ENCODE data around the gene SLC22A23.

Gene SLC22A23

DNA sequence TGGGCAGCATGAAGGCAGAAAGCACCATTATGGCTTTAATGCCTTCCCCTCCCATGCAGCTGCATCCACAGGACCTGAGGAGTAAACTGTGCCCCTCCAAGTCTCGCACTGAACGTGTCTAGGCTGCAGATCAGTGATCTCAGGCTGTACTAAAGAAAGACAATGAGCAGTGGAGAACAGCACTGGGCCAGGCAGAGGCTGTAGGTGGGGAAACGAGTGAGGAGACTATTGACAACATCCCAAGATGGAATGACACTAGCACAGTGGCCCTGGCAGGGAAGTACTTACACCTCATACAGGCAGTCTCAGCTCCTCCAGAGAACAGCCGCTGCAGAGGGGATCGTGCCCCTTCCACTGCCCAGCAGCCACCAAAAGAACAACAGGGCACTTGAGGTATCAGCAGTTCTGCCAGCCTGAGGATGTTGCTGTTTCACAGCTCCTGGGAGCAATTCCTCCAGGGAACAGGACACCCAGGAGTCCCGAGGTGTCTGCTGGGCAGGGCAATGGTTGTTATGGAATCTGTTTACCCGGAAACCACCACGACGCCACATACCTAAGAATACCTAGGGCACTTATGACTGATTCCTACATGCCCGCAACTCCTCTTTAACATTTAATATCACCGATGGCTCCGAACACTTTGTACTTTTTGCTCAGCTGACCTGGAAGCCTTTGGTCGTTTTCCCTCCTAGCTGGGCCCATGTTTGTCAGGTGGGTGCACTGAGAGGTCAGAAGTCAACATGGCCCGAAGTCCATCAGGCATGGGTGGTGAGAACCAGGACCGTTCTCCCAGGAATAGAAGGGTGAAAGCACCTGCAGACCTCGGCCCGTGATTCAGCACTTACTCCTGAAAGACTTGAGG lies 79.1 kb downstream of the SLC22A23 start:
- H3K4me3 ChIP-seq (ENCODE audit: low read length), result no peak overlapping the region
- no peaks in the 10 kb centered on the region for H3K9me3 ChIP-seq (ENCODE audit: insufficient read depth, low read length)
- no peaks in the 10 kb centered on the region for H3K36me3 ChIP-seq (replicated peaks; ENCODE audit: low read depth, low read length)
- H3K9ac ChIP-seq (ENCODE audit: low read length), result no peak overlapping the region
- no peak overlapping the region for H3K27ac ChIP-seq (ENCODE audit: low read length)
- H3K4me1 ChIP-seq (ENCODE audit: low read length), result peaks cover 15% of the 10 kb centered on the region
- H4K20me1 ChIP-seq (ENCODE audit: insufficient read depth, low read length), result no peaks in the 10 kb centered on the region
- no peak for TF ChIP-seq EZH2phosphoT487 (IDR thresholded peaks at IDR 0.05; ENCODE audit: low read depth)
- H3K27me3 ChIP-seq (ENCODE audit: low read depth, low read length), result no peaks in the 10 kb centered on the region
- no peak overlapping the region for H3K4me2 ChIP-seq (ENCODE audit: low read length)
- H2AFZ ChIP-seq (ENCODE audit: low read depth, low read length), result no peak overlapping the region
- 0 out of 2 replicates have a peak, but pooled peaks cover 4% of the 10 kb centered on the region for H3K79me2 ChIP-seq (ENCODE audit: low read length)

DNA sequence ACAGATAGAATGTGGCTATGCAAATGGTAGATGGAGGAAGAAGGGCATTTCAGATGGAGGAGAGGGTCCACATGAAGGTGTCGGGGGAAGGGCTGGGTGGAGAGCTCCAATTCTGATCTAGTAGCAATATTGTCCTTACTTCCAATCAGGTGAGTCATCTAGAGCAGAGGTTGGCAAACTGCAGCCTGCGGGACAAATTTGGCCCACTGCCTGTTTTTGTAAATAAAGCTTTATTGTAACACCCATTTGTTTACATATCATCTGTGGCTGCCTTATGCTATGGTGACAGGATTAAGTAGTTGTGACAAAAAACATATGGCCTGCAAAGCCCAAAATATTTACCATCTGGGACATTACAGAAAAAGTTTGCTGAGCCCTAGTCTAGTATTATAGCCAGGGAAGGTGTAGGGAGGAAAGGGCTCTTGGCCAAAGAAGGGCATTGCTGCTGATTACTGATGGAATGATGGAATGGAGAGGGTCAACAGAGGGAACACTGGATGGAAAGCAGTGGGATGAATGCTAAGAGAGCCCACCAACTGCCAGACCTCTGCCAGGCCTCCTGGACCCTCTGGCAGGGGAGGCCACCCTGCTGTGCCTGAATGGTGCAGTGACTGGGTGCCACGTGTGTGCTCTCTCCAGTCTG lies 79.8 kb downstream of the SLC22A23 start:
- no peak overlapping the region for H3K4me2 ChIP-seq (ENCODE audit: low read length)

DNA sequence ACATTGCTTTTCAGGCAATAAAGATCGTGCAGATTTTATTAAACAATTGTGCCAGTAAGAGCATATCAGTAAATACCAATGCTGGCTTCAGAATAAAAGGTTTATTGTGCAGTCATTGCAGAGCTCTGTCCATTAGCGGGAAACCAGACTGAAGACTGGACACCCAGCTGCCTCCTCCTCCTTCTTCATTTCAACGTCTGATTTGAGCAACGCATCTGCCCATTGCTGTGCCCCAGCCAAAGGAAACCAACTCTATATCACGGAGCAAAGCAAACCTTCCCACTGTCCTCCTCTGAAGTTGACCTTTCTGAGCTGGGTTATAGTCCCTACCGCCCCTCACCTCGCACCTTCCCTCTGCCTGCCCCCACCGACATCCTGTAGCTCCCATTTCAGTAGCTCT lies 80.8 kb downstream of the SLC22A23 start:
- Histone ChIP-seq H3K27ac (ENCODE audit: low read length) (no peak overlapping the region), H3K36me3 (replicated peaks; ENCODE audit: low read depth, low read length) (no peaks in the 10 kb centered on the region), H3K79me2 (ENCODE audit: low read length) (no peaks in the 10 kb centered on the region), H3K4me3 (ENCODE audit: low read length) (no peak overlapping the region), H3K4me1 (ENCODE audit: low read length) (no peaks in the 10 kb centered on the region), H3K27me3 (ENCODE audit: low read depth, low read length) (no peaks in the 10 kb centered on the region), H2AFZ (ENCODE audit: low read depth, low read length) (no peak overlapping the region), H3K4me2 (ENCODE audit: low read length) (no peak overlapping the region), H3K9me3 (ENCODE audit: insufficient read depth, low read length) (no peaks in the 10 kb centered on the region), H3K9ac (ENCODE audit: low read length) (no peak overlapping the region), H4K20me1 (ENCODE audit: insufficient read depth, low read length) (no peaks in the 10 kb centered on the region)
- TF ChIP-seq CTCF (IDR thresholded peaks at IDR 0.05; ENCODE audit: low read depth, low read length) (no peak), EZH2phosphoT487 (IDR thresholded peaks at IDR 0.05; ENCODE audit: low read depth) (no peak)

More for the DNA sequence above, 79.8 kb downstream of the SLC22A23 start:
- Histone ChIP-seq H3K9me3 (ENCODE audit: insufficient read depth, low read length) (no peaks in the 10 kb centered on the region), H3K4me1 (ENCODE audit: low read length) (peaks cover 8% of the 10 kb centered on the region), H3K36me3 (replicated peaks; ENCODE audit: low read depth, low read length) (no peaks in the 10 kb centered on the region), H3K9ac (ENCODE audit: low read length) (no peak overlapping the region), H3K4me3 (ENCODE audit: low read length) (no peak overlapping the region), H2AFZ (ENCODE audit: low read depth, low read length) (no peak overlapping the region), H3K27ac (ENCODE audit: low read length) (no peak overlapping the region), H3K27me3 (ENCODE audit: low read depth, low read length) (no peaks in the 10 kb centered on the region), H3K79me2 (ENCODE audit: low read length) (0 out of 2 replicates have a peak, but pooled peaks cover 3% of the 10 kb centered on the region), H4K20me1 (ENCODE audit: insufficient read depth, low read length) (no peaks in the 10 kb centered on the region)
- TF ChIP-seq EZH2phosphoT487 (IDR thresholded peaks at IDR 0.05; ENCODE audit: low read depth) (no peak), CTCF (IDR thresholded peaks at IDR 0.05; ENCODE audit: low read depth, low read length) (no peak)

DNA sequence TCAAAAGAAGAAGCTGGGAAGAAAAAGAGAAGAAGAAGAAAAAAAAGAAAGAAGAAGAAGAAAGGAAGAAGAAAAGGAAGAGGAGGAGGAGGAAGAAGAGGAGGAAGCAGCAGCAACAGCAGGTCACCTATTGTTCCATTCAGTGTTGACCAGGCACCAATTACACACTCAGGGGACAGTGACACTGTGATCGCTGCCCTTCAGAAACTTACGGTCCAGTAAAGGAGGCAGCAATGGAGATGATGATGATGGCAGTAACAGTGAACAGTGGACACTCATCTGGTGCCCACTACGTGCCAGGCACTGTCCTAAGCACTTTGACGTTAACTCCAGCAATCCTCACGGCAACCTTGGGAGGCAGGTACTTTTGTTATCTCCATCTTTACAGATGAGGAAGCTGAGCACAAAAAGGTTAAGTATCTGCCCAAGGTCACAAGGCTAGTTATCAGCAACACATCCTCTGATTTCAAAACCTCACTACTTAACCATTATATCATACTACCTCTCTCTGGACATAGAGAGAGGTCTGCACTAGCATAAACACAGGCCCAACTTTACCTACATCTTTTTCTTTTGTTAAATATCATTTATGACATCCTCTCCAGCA lies 83.2 kb downstream of the SLC22A23 start:
- Histone ChIP-seq H3K27me3 (ENCODE audit: low read depth, low read length) (no peaks in the 10 kb centered on the region), H3K4me2 (ENCODE audit: low read length) (no peak overlapping the region), H3K4me3 (ENCODE audit: low read length) (no peak overlapping the region), H3K36me3 (replicated peaks; ENCODE audit: low read depth, low read length) (no peaks in the 10 kb centered on the region), H3K27ac (ENCODE audit: low read length) (no peak overlapping the region), H2AFZ (ENCODE audit: low read depth, low read length) (no peak overlapping the region), H3K9me3 (ENCODE audit: insufficient read depth, low read length) (no peaks in the 10 kb centered on the region), H3K79me2 (ENCODE audit: low read length) (no peaks in the 10 kb centered on the region), H4K20me1 (ENCODE audit: insufficient read depth, low read length) (no peaks in the 10 kb centered on the region), H3K4me1 (ENCODE audit: low read length) (peaks cover 6% of the 10 kb centered on the region), H3K9ac (ENCODE audit: low read length) (no peak overlapping the region)
- no peak for TF ChIP-seq CTCF (IDR thresholded peaks at IDR 0.05; ENCODE audit: low read depth, low read length)

All from OCI-LY3 (cell line).